SU-DHL-6 (cell line): Measurements from ENCODE around the gene AIMP1.
"Not testable (repeated sequence)": the region's sequence is repeated elsewhere in the genome, so short reads cannot be mapped to it uniquely, and the experiment has no call there.

Source experiments
- H2AFZ ChIP-seq: fragments of 200-600 bp; sonication (generic); 2 replicates; pipeline ENCODE4 v1.6.1; 2014; ENCODE audit warnings: low read depth, mild to moderate bottlenecking, moderate library complexity, mixed read lengths, antibody characterized with exemption, low read length; ENCODE audit not compliant: severe bottlenecking
- H3F3A ChIP-seq: fragments of 200-600 bp; shearing (Covaris generic); 2 replicates; pipeline ENCODE4 v1.6.0; 2016; ENCODE audit warnings: antibody characterized with exemption, mild to moderate bottlenecking; ENCODE audit not compliant: insufficient read depth
- H3K27ac ChIP-seq: fragments of 200-600 bp; sonication (generic); 2 replicates; pipeline ENCODE4 v1.5.1; 2016; ENCODE audit warnings: low read depth, mild to moderate bottlenecking, low read length, moderate library complexity, mixed read lengths
- H3K27me3 ChIP-seq: fragments of 200-600 bp; sonication (generic), shearing (Covaris generic); 2 replicates; pipeline ENCODE4 v1.6.0; 2014; ENCODE audit warnings: mild to moderate bottlenecking, low read length
- H3K36me3 ChIP-seq: fragments of 200-600 bp; sonication (generic); 2 replicates; pipeline ENCODE4 v1.6.1; 2014; ENCODE audit warnings: mild to moderate bottlenecking, low read length, mixed read lengths
- H3K4me2 ChIP-seq: fragments of 300-600, 200-600 bp; shearing (Covaris generic), sonication (generic); 2 replicates; pipeline ENCODE4 v1.6.0; 2014; ENCODE audit warnings: low read length, low read depth, mild to moderate bottlenecking; ENCODE audit not compliant: poor library complexity, severe bottlenecking
- H3K4me3 ChIP-seq: fragments of 200-600 bp; sonication (generic); 2 replicates; pipeline ENCODE4 v1.5.1; 2014; ENCODE audit warnings: antibody characterized with exemption, low read length, mild to moderate bottlenecking, mixed read lengths; ENCODE audit not compliant: insufficient read depth, poor library complexity, severe bottlenecking
- H3K79me2 ChIP-seq: fragments of 200-600 bp; sonication (generic); 2 replicates; pipeline ENCODE4 v1.6.1; 2014; ENCODE audit warnings: mild to moderate bottlenecking, low read length, moderate library complexity; ENCODE audit not compliant: insufficient read depth
- H3K9ac ChIP-seq: fragments of 200-600 bp; sonication (generic); 2 replicates; pipeline ENCODE4 v1.7.0; 2014; ENCODE audit warnings: mild to moderate bottlenecking, low read length
- H3K9me2 ChIP-seq: fragments of 200-600 bp; sonication (generic); replicated peaks from 2 replicates; pipeline ENCODE4 v1.6.1; 2014; ENCODE audit warnings: low read length; ENCODE audit not compliant: insufficient read depth
- H3K9me3 ChIP-seq: fragments of 200-600 bp; sonication (generic); 2 replicates; pipeline ENCODE4 v1.6.1; 2014; ENCODE audit warnings: low read length, mixed read lengths; ENCODE audit not compliant: insufficient read depth
- H4K20me1 ChIP-seq: fragments of 200-600 bp; sonication (generic); 2 replicates; pipeline ENCODE4 v1.6.1; 2014; ENCODE audit warnings: low read depth, mild to moderate bottlenecking, antibody characterized with exemption, low read length, moderate library complexity, mixed read lengths
- CTCF ChIP-seq: fragments of 200-600 bp; sonication (generic); IDR thresholded peaks from one replicate; pipeline ENCODE4 v1.5.1; 2017; ENCODE audit warnings: antibody characterized with exemption, mild to moderate bottlenecking, low read length, moderate library complexity; ENCODE audit not compliant: insufficient read depth, poor library complexity, severe bottlenecking
- EZH2phosphoT487 ChIP-seq: fragments of 200-600 bp; sonication (generic), shearing (Covaris generic); conservative IDR thresholded peaks from 2 replicates; pipeline ENCODE4 v1.6.1; 2018; ENCODE audit warnings: mild to moderate bottlenecking, antibody characterized with exemption, low read length, moderate library complexity, mixed read lengths

Gene AIMP1

DNA sequence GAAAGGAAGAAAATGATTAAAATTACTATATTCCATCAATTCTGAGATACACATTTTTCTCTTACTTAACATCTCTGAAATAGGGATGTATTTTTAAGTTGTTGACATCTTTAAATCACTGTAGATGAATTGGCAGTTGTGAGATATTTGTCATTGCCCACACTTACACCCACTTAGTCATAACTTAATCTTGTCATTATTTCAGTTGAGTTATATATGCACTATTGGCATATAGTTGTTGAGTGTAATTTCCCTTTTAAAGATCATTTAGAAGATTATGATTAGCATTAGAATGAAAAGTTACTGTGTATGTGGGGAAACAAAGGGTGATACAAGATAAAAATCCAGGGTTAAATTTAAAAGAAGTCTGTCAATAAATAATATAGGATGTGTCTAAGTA lies 2.2 kb downstream of the AIMP1 start:
- no peak overlapping the region for H3K9ac ChIP-seq
- H3K27ac ChIP-seq = no peak overlapping the region
- peak overlapping the region; percentile 89 for H3K4me2 ChIP-seq
- no peaks in the 10 kb centered on the region for H3K36me3 ChIP-seq
- no peak overlapping the region for H2AFZ ChIP-seq
- no peak overlapping the region for H3K4me3 ChIP-seq
- TF ChIP-seq CTCF = no peak
- no peak for TF ChIP-seq EZH2phosphoT487
- H4K20me1 ChIP-seq = no peaks in the 10 kb centered on the region
- H3K9me3 ChIP-seq = no peaks in the 10 kb centered on the region
- no peaks in the 10 kb centered on the region for H3K27me3 ChIP-seq
- peaks cover 58% of the 10 kb centered on the region for H3K79me2 ChIP-seq
- H3F3A ChIP-seq = no peaks in the 10 kb centered on the region
- no peaks in the 10 kb centered on the region for H3K9me2 ChIP-seq

- no peak overlapping the region for H3K4me2 ChIP-seq
- no peaks in the 10 kb centered on the region for H3K9me2 ChIP-seq
Observed at GRCh38 chr4:106320235-106320634, 3.9 kb downstream of the AIMP1 start.

DNA sequence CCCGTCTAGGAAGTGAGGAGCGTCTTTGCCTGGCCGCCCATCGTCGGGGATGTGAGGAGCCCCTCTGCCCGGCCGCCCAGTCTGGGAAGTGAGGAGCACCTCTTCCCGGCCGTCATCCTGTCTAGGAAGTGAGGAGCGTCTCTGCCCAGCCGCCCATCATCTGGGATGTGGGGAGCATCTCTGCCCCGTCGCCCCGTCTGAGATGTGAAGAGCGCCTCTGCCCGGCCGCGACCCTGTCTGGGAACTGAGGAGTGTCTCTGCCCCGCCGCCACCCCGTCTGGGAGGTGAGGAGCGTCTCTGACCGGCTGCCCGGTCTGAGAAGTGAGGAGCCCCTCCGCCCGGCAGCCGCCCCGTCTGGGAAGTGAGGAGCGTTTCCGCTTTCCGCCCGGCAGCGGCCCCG lies 4.8 kb downstream of the AIMP1 start:
- H3K9ac ChIP-seq, H2AFZ ChIP-seq, H3K27me3 ChIP-seq, H3K36me3 ChIP-seq, H3K9me3 ChIP-seq, H3K4me2 ChIP-seq, H3K9me2 ChIP-seq, H3F3A ChIP-seq, H3K27ac ChIP-seq, H3K4me3 ChIP-seq, H4K20me1 ChIP-seq: not testable (repeated sequence)
- H3K79me2 ChIP-seq = peaks cover 45% of the 10 kb centered on the region

More at GRCh38 chr4:106320235-106320634, 3.9 kb downstream of the AIMP1 start:
- Histone ChIP-seq H4K20me1 (no peaks in the 10 kb centered on the region), H3K27me3 (no peaks in the 10 kb centered on the region), H2AFZ (no peak overlapping the region), H3K4me3 (no peak overlapping the region), H3F3A (no peaks in the 10 kb centered on the region), H3K36me3 (no peaks in the 10 kb centered on the region; the same call in 1 of the 2 replicates), H3K9ac (no peak overlapping the region), H3K27ac (no peak overlapping the region), H3K9me3 (no peaks in the 10 kb centered on the region), H3K79me2 (peaks cover 51% of the 10 kb centered on the region)
- TF ChIP-seq CTCF = no peak
- TF ChIP-seq EZH2phosphoT487 = no peak

GRCh38 chr4:106321814-106322213 lies 5.5 kb downstream of the AIMP1 start:
- not testable (repeated sequence) for H3K4me2 ChIP-seq, H3K4me3 ChIP-seq, H3K27me3 ChIP-seq, H3K36me3 ChIP-seq, H3F3A ChIP-seq, H3K27ac ChIP-seq, H4K20me1 ChIP-seq, H3K9ac ChIP-seq, H3K9me2 ChIP-seq, H3K9me3 ChIP-seq, H2AFZ ChIP-seq
- peaks cover 40% of the 10 kb centered on the region for H3K79me2 ChIP-seq
